Astrocyte (in vitro differentiated cells and primary cell): ENCODE results near the gene SLC4A1.

Source experiments
- EZH2 ChIP-seq: IDR thresholded peaks from 2 replicates; pipeline ENCODE4 v1.6.1; 2012; ENCODE audit warnings: mild to moderate bottlenecking, low read length, inconsistent platforms; ENCODE audit not compliant: insufficient read depth
- TF ChIP-seq, protein P1 (sequence below): IDR thresholded peaks from 2 replicates; pipeline ENCODE4 v1.5.1; 2011; ENCODE audit warnings: low read depth, mild to moderate bottlenecking, inconsistent platforms, low read length, moderate library complexity; ENCODE audit not compliant: insufficient read depth

GRCh38 chr17:44218344-44219107 lies 49.4 kb downstream of the SLC4A1 start:
- TF ChIP-seq, protein P1, sequence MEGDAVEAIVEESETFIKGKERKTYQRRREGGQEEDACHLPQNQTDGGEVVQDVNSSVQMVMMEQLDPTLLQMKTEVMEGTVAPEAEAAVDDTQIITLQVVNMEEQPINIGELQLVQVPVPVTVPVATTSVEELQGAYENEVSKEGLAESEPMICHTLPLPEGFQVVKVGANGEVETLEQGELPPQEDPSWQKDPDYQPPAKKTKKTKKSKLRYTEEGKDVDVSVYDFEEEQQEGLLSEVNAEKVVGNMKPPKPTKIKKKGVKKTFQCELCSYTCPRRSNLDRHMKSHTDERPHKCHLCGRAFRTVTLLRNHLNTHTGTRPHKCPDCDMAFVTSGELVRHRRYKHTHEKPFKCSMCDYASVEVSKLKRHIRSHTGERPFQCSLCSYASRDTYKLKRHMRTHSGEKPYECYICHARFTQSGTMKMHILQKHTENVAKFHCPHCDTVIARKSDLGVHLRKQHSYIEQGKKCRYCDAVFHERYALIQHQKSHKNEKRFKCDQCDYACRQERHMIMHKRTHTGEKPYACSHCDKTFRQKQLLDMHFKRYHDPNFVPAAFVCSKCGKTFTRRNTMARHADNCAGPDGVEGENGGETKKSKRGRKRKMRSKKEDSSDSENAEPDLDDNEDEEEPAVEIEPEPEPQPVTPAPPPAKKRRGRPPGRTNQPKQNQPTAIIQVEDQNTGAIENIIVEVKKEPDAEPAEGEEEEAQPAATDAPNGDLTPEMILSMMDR, result peak; percentile 3
- TF ChIP-seq EZH2, result no peak
